ENCODE results near the gene FXR1.

- TF ChIP-seq POLR2A (IDR thresholded peaks at IDR 0.05; ENCODE audit: low read depth, low read length) (no peak), TAF1 (IDR thresholded peaks at IDR 0.05; ENCODE audit: borderline replicate concordance, low read depth, low read length) (no peak)
Observed at GRCh38 chr3:180962530-180962929, 50.1 kb downstream of the FXR1 start.
